Effector memory CD8-positive, alpha-beta T cell (primary cell): ENCODE results near the gene KRT1.
A peak's percentile ranks its signal among the peaks of the same experiment; 100 is the strongest.
"Not testable (repeated sequence)": the region's sequence is repeated elsewhere in the genome, so short reads cannot be mapped to it uniquely, and the experiment has no call there.

ENCODE experiments used
- ATAC-seq: fragments of 150-1000 bp; cut with Tn5 transposase; replicated peaks from 2 replicates; pipeline ENCODE4 v1.10.0; 2021; ENCODE audit warnings: mild to moderate bottlenecking, moderate library complexity
- DNase-seq, 3 experiments: peaks; one replicate each; pipeline ENCODE4 v3.0.0; 2021
- H3K27ac Mint-ChIP-seq, 2 donors: one replicate each; pipeline ENCODE4 v1.8.0; 2022; ENCODE audit warnings: mild to moderate bottlenecking in 2 of 2, mixed read lengths in 2 of 2, moderate library complexity in 2 of 2
- H3K27me3 Mint-ChIP-seq, 2 donors: one replicate each; pipeline ENCODE4 v1.8.0; 2022; ENCODE audit warnings: mixed read lengths in 2 of 2
- H3K36me3 Mint-ChIP-seq: one replicate; pipeline ENCODE4 v1.8.0; 2022; ENCODE audit warnings: mild to moderate bottlenecking, moderate library complexity, mixed read lengths; ENCODE audit not compliant: insufficient read depth
- H3K4me1 Mint-ChIP-seq, 2 donors: one replicate each; pipeline ENCODE4 v1.8.0; 2022; ENCODE audit warnings: low read depth in 2 of 2, mixed read lengths in 2 of 2
- H3K4me3 Mint-ChIP-seq, 2 donors: one replicate each; pipeline ENCODE4 v1.8.0; 2022; ENCODE audit warnings: mild to moderate bottlenecking in 2 of 2, mixed read lengths in 2 of 2, moderate library complexity in 2 of 2
- H3K9me3 Mint-ChIP-seq, 2 donors: one replicate each; pipeline ENCODE4 v1.8.0; 2022; ENCODE audit warnings: mixed read lengths in 2 of 2

The KRT1 gene

DNA sequence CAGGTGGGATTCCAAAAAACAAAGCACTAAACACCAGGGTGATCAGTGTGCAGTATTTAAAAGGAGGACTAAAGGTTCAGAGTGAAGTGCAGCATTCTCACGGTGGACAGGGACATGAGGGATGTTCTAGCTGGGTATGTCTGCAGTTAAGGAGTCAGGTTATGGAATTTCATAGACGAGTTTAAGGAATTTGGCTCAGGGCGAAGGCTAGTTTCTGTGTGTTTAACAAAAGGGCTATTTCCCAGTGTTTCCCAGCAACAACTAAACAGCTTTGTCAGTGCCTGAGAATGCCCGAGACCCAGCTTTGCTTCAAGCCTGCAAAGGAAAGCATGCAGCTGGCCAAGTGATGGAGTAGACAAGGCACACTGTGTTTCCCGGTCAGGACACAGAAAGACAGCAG is 7.0 kb downstream of the KRT1 start:
- no peak overlapping the region for H3K27ac Mint-ChIP-seq
- DNase-seq (no peak), ATAC-seq (no peak)
- peaks cover 15 to 35% of the 10 kb centered on the region in 2 donors for H3K27me3 Mint-ChIP-seq
- peaks cover 0 to 6% of the 10 kb centered on the region in 2 donors for H3K4me1 Mint-ChIP-seq
- H3K4me3 Mint-ChIP-seq, result no peak overlapping the region
- H3K9me3 Mint-ChIP-seq, result no peaks in the 10 kb centered on the region
- no peaks in the 10 kb centered on the region for H3K36me3 Mint-ChIP-seq

DNA sequence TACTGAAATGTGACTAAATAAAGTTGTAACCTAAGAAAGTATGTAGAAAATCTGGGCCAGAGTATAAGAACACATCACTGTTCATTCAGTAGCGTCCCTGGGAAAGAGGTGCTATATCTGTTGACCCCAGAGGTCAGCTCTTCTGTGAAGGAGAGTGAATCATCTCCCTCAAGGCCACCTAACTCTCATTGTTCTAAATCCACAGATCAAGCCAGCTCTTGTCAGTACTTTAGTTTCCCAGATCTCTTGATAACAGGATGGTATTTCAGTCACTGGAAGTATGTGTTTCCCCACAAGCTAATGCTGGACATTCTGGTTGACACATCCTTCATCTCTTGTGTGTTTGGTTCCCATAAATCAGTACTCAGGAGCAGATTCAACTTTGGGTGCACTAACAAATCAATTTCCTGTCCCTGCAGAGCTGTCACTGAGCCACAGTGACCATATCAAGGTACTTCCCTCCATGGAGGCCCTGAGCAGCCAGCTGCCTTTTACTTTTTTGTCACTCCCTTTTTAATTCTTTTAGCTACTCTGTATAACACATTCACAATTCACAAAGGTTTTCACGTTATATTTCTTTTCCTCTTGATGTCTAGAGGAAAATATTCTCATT is 7.8 kb downstream of the KRT1 start:
- ATAC-seq, result no peak
- H3K4me3 Mint-ChIP-seq, result no peak overlapping the region
- peaks cover 0 to 6% of the 10 kb centered on the region in 2 donors for H3K4me1 Mint-ChIP-seq

DNA sequence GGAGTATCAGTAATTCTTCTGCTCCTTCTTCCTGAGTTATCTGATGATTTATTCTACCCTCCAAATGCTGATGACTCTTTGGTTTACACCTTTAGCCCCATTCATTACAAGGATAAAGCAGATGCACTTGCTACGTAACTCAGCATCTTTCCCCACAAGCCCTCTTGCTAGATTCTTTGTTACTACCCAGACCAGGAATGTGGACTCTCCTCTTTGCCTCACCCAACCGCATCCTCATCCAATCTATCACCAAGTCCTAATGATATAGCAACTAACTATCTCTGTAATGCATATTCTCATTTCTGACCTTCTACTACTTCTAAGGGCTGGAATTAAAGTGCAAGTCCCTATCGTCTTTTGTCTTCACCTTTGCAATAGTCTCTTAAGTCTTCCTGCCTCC is 9.2 kb downstream of the KRT1 start:
- H3K9me3 Mint-ChIP-seq, result no peaks in the 10 kb centered on the region
- H3K27ac Mint-ChIP-seq, result no peak overlapping the region
- DNase-seq (no peak), ATAC-seq (no peak)
- H3K4me1 Mint-ChIP-seq, result peaks cover 0 to 4% of the 10 kb centered on the region in 2 donors
- H3K27me3 Mint-ChIP-seq, result peaks cover 9 to 17% of the 10 kb centered on the region in 2 donors
- no peak overlapping the region for H3K4me3 Mint-ChIP-seq
- no peaks in the 10 kb centered on the region for H3K36me3 Mint-ChIP-seq

More for the DNA sequence above, 7.8 kb downstream of the KRT1 start:
- no peaks in the 10 kb centered on the region for H3K9me3 Mint-ChIP-seq
- H3K27ac Mint-ChIP-seq, result no peak overlapping the region
- H3K36me3 Mint-ChIP-seq, result no peaks in the 10 kb centered on the region
- peaks cover 9 to 30% of the 10 kb centered on the region in 2 donors for H3K27me3 Mint-ChIP-seq
- DNase-seq, result no peak

DNA sequence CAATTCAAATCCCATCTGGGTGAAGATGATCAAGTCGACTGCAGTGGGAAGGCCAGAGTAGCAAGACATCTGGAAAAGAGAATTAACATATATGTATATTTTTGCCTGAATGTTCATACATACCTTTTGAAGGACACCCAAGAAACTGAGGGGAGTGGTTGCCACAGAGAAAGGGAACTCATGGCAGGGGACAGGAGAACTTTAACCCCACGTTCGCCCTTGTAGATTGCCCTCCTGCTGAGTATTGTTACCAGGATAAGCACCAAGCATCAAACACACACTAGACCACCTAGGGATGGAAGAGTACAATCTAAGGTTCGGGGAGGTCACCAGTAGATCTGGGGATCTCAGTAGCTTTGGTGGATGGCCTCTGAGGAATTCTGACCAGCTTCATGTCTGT is 9.7 kb downstream of the KRT1 start:
- H3K9me3 Mint-ChIP-seq, result no peaks in the 10 kb centered on the region
- peaks cover 9 to 12% of the 10 kb centered on the region in 2 donors for H3K27me3 Mint-ChIP-seq
- H3K4me1 Mint-ChIP-seq, result no peaks in the 10 kb centered on the region
- ATAC-seq, result no peak
- H3K36me3 Mint-ChIP-seq, result no peaks in the 10 kb centered on the region
- H3K27ac Mint-ChIP-seq, result no peak overlapping the region
- H3K4me3 Mint-ChIP-seq, result no peak overlapping the region
- DNase-seq, result no peak

DNA sequence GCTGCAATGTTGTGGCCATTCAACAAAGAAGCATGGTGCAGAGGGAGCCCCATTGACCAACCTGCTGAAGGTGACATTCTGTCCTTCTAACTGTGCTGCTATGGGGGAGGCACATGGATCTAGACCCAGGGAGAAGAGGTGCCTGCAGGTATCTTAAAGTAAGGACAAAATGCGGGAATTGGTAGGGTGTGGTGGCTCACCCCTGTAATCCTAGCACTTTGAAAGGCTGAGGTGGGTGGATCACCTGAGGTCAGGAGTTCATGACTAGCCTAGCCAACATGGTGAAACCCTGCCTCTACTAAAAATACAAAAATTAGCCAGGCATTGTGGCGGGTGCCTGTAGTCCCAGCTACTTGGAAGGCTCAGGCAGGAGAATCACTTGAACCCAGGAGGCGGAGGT is 10.3 kb downstream of the KRT1 start:
- H3K36me3 Mint-ChIP-seq, H3K27ac Mint-ChIP-seq, DNase-seq, ATAC-seq, H3K9me3 Mint-ChIP-seq, H3K4me3 Mint-ChIP-seq, H3K4me1 Mint-ChIP-seq: not testable (repeated sequence)
- peaks cover 10 to 11% of the 10 kb centered on the region in 2 donors for H3K27me3 Mint-ChIP-seq

DNA sequence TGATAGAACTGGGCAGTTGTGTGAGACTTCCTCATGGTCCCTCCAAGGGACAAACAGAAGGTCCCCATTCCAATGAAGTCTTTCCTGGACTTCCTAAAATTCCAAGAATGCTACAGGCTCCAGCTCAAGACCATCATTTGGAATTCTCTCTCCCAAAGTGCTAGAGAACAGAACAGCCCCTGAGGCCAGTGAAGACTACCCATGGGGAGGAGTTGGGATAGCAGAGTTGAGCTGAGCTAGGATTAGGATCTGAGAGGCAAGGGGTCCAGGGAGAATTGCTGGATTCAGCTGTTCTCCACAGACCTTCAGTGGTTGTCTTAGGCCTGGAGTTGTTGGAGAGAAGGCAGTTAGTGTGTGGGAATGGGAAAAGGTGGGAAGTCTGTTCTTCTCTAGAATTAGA is 10.8 kb downstream of the KRT1 start:
- H3K9me3 Mint-ChIP-seq, result no peaks in the 10 kb centered on the region
- H3K36me3 Mint-ChIP-seq, result no peaks in the 10 kb centered on the region
- no peaks in the 10 kb centered on the region for H3K4me1 Mint-ChIP-seq
- H3K4me3 Mint-ChIP-seq, result no peak overlapping the region
- DNase-seq (no peak), ATAC-seq (no peak)
- peaks cover 5 to 16% of the 10 kb centered on the region in 2 donors for H3K27me3 Mint-ChIP-seq
- H3K27ac Mint-ChIP-seq, result no peak overlapping the region

DNA sequence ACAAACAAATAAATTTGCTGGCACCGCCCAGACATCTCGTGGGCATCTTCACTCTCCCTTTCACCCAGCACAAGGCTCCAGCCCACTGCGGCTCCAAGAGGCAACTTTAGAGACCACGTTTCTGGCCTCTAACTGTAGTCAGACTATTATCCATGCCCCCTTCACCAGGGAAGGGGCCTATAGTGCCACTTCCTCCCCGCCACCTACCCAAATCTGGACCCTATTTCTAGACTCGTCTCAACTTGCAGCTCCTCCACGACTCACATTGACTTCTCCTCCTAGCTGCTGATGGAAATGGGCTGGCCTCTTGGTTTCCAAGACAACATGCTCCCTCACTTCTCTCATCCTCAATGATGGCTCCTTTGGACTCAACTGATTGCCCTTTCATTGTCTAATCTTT is 12.3 kb downstream of the KRT1 start:
- peaks cover 0 to 1% of the 10 kb centered on the region in 2 donors for H3K4me1 Mint-ChIP-seq
- no peaks in the 10 kb centered on the region for H3K9me3 Mint-ChIP-seq
- no peak overlapping the region for H3K4me3 Mint-ChIP-seq
- peaks cover 0 to 28% of the 10 kb centered on the region in 2 donors for H3K27me3 Mint-ChIP-seq
- ATAC-seq, result no peak
- no peak overlapping the region for H3K27ac Mint-ChIP-seq
- DNase-seq, result no peak
- no peaks in the 10 kb centered on the region for H3K36me3 Mint-ChIP-seq

DNA sequence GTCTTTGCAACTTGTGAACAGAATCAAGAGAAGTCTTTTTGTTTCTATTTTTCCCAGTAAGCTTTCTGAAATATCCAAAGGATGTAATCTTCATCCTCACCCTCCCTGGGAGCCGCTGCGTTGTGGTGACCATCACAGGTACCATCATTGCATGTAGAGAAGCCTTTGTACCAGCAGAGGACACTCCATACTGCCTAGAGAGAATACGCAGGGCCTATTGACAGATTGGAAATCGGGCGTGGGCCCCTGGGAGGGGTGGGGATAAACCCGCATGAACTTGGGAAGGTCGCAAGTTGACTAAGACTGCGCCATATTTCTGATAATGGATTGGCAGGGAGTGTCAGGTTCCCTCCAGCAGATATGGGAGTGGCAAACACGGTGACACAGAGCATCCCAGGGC is 12.7 kb downstream of the KRT1 start:
- no peak overlapping the region for H3K27ac Mint-ChIP-seq
- peaks cover 0 to 28% of the 10 kb centered on the region in 2 donors for H3K27me3 Mint-ChIP-seq
- ATAC-seq, result no peak
- no peaks in the 10 kb centered on the region for H3K9me3 Mint-ChIP-seq
- H3K4me1 Mint-ChIP-seq, result peaks cover 2 to 6% of the 10 kb centered on the region in 2 donors
- no peak for DNase-seq
- H3K4me3 Mint-ChIP-seq, result no peak overlapping the region
- H3K36me3 Mint-ChIP-seq, result no peaks in the 10 kb centered on the region

DNA sequence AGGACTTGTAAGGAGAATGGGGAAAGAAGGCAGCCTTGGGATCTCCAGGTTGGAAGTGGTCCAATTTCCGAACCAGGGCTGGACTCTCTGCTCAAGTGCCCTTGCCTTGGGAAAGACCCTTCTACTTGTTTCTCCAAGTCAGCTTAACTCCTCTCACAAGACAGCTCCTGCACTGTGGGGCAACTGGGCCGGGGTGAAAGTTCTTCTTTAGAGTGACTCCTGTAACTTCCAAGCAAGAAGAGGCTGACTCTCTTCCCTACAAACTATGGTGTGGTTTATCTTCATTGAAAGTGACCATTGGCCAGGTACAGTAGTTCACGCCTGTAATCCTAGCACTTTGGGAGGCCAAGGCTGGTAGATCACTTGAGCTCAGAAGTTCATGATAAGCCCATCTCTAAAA is 13.7 kb downstream of the KRT1 start:
- Mint-ChIP-seq H3K36me3 (no peaks in the 10 kb centered on the region), H3K27me3 (peaks cover 0 to 28% of the 10 kb centered on the region in 2 donors), H3K4me1 (peaks cover 9 to 11% of the 10 kb centered on the region in 2 donors), H3K27ac (no peak overlapping the region), H3K9me3 (no peaks in the 10 kb centered on the region), H3K4me3 (no peak overlapping the region)
- no peak for ATAC-seq
- DNase-seq, result no peak

DNA sequence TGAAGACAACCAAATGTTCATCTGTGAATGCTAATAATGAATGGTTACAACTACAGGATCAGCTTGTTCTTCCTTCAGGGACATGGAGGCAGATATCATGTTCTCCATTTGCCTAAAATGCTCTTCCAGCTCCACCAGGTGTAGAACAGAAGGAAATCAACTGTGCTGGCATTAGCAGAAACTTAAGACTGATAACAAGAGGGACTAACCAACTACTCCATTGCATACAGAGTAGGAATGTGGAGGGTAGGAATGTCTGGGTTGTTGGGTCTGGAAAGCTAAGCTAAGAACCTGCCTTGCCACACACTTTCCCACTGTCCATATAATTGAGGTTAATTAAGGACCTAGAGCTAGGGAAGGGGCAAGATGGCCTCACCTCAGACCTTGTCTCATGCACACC is 16.8 kb downstream of the KRT1 start:
- no peak for ATAC-seq
- Mint-ChIP-seq H3K4me3 (no peak overlapping the region), H3K27me3 (peaks cover 0 to 35% of the 10 kb centered on the region in 2 donors), H3K27ac (no peak overlapping the region), H3K4me1 (peaks cover 9 to 16% of the 10 kb centered on the region in 2 donors), H3K36me3 (no peaks in the 10 kb centered on the region), H3K9me3 (no peaks in the 10 kb centered on the region)
- no peak for DNase-seq

DNA sequence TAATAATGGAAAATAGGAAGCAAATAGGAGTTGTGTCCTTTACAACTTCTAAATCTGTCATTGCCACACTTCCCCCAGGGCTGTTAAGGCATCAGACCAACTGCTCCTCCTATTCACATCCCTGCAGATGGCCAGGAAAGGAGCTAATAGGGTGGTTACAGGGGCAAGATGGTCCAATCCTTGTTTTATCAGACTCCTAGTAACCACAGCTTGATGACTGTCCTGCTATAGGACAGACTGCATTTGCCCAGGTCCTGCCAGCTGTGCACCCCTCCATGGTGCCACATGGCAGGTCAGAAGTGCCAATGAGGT is 17.3 kb downstream of the KRT1 start:
- no peak for DNase-seq
- H3K9me3 Mint-ChIP-seq, result no peaks in the 10 kb centered on the region
- no peak for ATAC-seq
- no peaks in the 10 kb centered on the region for H3K36me3 Mint-ChIP-seq
- H3K27me3 Mint-ChIP-seq, result peaks cover 0 to 41% of the 10 kb centered on the region in 2 donors
- no peak overlapping the region for H3K4me3 Mint-ChIP-seq
- H3K27ac Mint-ChIP-seq, result peak overlapping the region; percentile 71 to 73
- peaks cover 9 to 16% of the 10 kb centered on the region in 2 donors for H3K4me1 Mint-ChIP-seq

DNA sequence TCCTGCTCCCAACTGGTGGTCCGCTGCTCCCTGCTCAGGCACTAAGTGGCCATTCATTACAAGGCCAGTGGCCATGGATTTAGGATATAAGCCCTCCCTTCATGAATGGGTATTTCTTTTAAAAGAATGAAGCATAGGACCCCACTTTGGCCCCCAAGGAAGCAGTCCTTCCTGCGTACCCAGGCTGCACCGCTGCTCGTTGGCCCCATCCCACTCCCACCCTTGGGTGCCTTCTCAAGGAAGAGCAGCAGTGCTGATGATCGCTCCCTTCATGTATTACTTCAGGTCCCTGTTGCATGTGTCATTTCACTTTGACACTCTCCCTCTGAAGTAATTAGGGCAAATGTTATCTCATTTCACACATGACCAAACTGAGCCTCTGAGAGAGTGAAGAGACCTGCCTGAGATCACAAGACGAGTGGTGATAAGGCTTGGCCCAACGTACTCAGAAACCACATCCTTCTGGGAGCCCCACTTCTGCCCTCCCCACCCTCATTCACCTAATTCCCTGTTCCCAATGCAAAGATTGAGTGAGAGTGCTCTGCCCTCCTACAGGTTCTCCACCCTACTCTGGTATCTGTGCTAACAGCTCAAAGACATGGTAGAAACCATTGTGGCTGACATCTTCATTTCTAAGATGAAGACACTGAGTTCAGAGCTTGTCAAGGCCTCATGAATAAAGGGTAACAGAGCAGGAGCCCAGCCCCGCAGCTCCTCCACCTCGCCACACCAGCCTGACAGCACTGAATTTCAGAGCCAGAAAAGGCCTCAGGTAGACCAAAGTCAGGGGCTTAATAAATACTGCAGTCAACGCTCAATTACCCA is 17.9 kb downstream of the KRT1 start:
- Mint-ChIP-seq H3K27me3 (peaks cover 0 to 46% of the 10 kb centered on the region in 2 donors), H3K9me3 (no peaks in the 10 kb centered on the region), H3K4me3 (peak overlapping the region; percentile 15 to 26), H3K36me3 (no peaks in the 10 kb centered on the region), H3K4me1 (peaks cover 9 to 20% of the 10 kb centered on the region in 2 donors), H3K27ac (peak overlapping the region; percentile 71 to 73)
- DNase-seq (no peak), ATAC-seq (peak; percentile 77)

DNA sequence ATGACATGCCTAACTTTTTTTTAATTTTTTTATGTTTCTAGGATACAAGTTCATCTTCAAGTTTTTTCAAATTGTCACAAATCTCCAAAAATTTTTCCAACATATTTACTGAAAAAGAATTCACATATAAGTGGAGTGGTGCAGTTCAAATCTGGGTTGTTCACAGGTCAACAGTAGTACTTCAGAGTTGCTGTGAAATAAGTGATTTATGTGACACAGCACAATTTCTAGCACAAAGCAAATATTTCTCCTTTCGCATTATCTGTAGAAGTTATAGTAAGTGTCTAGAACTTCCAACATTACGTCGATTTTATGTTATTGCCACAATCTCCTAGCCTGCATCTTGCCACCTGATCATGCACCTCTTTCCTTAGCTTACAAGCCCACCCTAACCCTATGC is 18.5 kb downstream of the KRT1 start:
- peak overlapping the region; percentile 71 to 73 for H3K27ac Mint-ChIP-seq
- H3K36me3 Mint-ChIP-seq, result no peaks in the 10 kb centered on the region
- DNase-seq (no peak), ATAC-seq (no peak)
- H3K4me1 Mint-ChIP-seq, result peaks cover 9 to 20% of the 10 kb centered on the region in 2 donors
- no peaks in the 10 kb centered on the region for H3K9me3 Mint-ChIP-seq
- no peak overlapping the region for H3K4me3 Mint-ChIP-seq
- peaks cover 0 to 51% of the 10 kb centered on the region in 2 donors for H3K27me3 Mint-ChIP-seq

DNA sequence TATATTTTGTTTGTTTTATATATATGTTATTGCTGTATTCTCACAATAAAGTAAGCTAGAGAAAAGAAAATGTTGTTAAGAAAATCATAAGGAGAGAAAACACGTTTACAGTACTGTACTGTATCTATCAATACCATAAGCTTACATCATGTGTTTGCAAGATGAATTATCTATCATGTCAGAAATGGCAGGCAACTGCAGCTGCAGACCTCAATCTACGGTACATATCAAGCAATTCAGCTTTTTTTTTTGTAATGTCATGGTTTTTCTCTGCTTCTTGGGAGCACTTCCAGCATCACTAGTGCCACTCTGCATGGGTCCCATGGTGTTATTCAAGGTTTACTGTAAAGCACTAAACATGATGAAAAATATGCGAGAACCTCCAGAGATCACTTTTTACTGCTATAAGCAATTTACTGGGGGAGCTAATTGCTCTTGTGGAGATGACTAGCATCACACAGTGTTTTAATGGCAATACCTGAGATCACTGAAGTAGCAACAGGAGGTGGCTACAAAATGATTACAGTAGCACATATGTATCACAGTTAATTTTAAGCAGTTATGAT is 19.2 kb downstream of the KRT1 start:
- H3K9me3 Mint-ChIP-seq, result no peaks in the 10 kb centered on the region
- no peak overlapping the region for H3K27ac Mint-ChIP-seq
- H3K36me3 Mint-ChIP-seq, result no peaks in the 10 kb centered on the region
- ATAC-seq, result no peak
- H3K4me1 Mint-ChIP-seq, result peaks cover 9 to 20% of the 10 kb centered on the region in 2 donors
- no peak for DNase-seq
- H3K27me3 Mint-ChIP-seq, result peaks cover 0 to 57% of the 10 kb centered on the region in 2 donors
- H3K4me3 Mint-ChIP-seq, result no peak overlapping the region
